ENCODE results near the gene FKRP.

GRCh38 chr19:46755077-46755852, 9.4 kb downstream of the FKRP start:
- TF ChIP-seq CTCF (IDR thresholded peaks at IDR 0.05) (no peak), POLR2A (IDR thresholded peaks at IDR 0.05) (no peak), EP300 (IDR thresholded peaks at IDR 0.05) (peak in 1 of 2 donors; percentile 45)
